Kidney glomerular epithelial cell (primary cell): ENCODE data around the gene ATP13A5.
A peak's percentile ranks its signal among the peaks of the same experiment; 100 is the strongest.

Source experiments
- DNase-seq: peaks from one replicate; lab custom pipeline; 2025; lab: John Stamatoyannopoulos, UW

ATP13A5 gene

DNA sequence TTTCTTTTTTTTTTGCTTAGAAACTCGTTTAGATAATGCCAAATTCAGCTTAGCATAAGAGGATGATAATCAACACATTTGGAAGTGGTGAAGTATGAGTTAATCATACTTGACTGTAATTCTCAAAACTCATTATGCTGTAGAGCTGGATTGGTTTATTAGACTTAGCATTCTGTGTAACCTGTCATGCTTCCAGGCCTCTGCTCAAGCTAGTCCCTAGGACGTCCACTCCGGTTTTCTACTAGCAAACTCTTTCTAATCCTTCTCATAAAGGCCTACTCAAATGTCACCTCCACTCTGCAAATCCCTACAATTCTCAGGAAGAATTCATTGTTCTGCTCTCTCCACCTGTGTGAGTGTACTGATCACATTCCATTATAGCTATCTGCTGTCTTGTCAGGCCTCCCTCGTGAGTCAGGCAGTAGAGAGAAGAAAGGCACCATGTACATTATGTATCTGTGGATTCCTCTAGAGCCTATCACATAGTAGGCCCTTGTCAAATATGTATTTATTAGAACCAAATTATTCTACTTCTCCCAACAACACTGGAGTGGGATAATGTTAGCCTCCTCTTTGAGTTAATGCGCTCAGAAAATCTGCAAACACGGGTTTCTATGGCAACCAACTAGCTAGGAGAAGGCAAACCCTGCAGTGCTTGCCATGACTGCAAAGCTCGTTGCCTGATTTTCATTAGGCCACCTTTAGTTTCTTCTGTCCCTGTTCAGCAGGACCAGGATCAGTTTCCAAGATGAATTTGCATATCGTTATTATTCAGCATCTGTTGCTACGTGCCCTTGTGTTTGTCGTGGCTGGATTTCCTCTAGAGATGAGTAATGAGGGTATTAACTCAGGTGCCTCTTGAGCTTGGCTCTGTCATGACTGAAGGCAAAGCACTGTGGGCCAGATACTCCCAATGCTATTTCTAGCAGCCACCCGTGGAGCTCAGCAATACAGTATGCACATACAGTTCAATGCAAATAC, 30.7 kb downstream of the ATP13A5 start:
- DNase-seq, result no peak

DNA sequence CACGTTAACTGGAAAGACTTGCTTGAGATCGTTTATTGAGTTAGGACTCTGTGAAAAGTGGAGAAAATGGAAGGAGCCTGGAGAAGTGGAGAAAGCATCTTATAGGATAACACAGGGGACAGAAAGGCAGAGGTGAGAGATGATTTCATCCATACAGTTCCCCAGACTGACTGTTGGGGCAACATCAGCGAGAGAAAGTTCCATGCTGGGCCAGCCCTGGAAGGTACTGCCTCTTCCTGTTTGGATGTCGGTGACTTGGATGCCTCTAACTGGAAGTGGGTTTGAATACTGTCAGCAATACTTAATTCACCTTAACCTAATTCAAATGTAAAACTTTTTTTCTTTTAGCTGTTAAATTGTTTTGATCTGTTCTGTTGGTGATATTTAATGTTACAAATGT, 32.3 kb downstream of the ATP13A5 start:
- DNase-seq, result no peak

DNA sequence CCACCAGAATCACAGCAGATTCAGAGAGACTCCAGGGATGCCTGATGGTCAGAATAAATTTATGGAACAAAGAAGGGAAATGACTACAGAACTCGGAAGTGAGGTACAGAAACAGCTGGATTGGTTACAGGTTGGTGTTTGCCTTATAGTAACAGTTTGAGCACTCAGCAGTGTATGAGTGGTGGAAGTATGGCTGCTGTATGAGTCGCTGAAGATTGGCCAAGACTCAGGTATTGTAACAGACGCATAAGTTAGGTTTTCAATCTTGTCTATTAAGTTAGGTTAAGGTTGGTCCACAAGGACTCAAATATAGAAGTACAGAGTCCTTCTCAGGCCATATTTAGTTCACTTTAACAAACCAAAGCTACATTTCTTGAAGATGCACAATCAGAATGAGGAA, 33.1 kb downstream of the ATP13A5 start:
- no peak for DNase-seq

DNA sequence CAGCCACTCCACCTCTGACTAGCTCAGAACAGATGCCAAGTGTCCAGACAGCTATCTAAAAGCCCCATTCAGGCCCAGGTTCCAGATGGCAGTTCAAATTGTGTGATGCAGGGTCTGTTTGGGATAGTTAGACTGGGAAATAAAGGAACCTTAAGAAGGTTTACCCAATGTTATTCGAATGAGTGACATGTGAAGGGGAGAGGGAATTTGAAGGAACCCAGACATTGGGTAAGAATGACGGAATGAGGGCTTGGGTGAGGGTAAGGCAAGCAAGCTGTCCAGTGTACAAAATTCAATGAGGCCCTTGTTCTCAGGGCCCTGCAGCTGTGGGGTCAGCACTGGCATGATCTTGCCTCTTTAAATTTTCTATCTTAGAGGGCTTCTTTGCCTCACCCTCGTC, 34.1 kb downstream of the ATP13A5 start:
- no peak for DNase-seq

DNA sequence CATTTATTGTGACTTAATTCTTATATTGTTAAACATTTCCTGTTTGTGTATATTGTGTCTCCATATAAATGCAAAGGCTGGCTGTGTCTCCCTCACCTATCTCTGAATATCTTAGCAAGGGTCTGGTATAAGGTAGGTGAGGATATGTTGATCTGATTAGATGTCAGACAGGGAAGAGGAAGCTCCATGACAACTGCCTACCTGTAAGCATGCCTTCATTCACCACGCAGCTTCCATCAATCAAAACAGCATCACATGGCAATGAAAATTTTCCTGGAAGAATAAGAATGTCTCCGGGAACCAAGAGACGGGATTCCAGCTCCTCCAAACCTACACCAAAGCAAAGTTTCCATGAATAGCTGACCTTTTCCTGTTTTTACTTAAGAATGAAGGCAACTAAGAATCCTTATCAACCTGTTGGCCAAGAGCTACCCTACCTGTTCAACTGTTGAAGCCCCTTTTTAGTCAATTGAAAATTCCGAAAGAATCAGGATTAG, 34.8 kb downstream of the ATP13A5 start:
- no peak for DNase-seq

DNA sequence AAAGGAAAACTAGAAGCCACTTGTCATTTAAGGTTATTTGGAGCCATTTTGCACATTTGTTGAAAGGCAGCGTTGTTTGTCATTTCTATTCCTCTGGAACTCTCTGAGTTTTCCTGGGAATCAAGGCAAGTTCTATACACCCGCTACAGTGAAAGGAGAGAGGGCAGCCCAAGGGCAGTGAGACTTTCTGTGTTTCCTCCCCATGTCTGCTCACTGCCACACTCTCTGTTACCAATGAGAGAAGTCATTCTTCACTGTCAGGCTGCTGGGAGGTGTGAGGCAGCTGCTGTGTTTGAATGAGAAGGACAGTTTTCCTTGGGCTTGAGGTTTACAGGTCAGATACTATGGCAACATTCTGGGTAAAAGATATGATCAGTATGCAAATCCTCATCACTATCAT, 36.0 kb downstream of the ATP13A5 start:
- DNase-seq, result no peak

DNA sequence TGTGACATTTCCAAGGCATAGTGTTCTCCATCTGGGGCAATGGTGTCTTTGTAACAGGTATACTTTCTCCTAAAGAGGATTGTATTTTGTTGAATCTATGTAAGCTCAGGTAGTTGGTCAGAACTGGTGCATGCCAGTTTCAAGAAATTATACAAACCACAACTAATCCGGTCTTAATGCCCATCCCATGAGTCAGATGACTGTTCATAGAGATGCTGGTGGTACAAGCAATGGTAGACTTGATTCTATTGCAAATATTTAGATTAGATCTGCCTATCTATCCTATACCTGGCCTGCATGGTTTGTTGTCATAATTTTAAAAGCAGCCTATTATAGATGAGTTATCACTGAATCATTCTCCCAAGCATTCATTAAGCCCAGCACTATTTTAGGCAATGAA, 43.5 kb downstream of the ATP13A5 start:
- DNase-seq, result no peak

DNA sequence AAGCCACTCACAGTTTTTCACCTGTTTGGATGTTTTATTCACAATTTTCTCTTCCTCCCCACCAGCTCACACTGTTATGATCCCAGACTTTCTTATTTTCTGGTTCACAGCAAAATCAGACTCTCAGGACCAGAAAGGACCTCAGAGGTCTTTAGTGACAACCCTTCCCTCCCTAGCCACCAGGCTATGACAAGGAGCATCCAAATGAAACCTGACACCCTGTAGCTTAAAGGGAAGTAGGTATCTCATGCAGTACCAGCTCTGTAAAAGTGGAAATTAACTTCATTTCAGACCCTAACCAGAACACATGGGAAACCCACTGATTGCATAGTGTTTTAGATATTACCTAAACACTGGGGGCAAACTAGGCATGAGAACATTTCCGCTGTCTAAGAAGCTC, 45.3 kb downstream of the ATP13A5 start:
- DNase-seq, result no peak

DNA sequence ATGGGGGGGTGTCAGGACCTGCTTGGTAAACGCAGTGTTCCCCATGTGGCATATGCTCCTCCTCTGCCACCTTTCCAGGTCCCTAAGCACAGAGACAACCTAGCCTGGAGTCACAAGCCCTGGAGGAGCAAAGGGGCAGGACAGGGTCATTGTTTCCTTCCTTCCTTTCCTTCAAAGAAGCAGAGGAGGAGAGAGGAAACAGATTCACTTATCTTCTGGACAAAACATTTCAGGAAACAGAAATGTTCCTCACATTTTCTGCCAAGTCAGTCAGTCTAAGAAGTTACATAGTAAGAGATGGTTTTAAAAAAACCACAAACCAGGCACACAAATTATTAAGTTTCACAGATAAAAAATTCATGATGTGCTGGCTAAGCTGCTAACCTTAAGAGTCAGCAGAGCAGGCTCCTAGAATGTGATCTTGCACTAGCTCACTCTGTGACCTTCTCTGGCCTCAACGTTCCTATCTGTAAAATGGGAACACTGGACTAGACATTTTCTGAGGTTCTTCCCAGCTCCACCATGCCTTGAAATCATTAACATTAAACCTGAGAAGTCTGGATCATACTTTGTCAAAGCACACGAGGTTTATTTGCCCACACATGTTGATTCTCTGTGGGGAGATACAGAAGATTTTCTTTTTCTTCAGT, 47.9 kb downstream of the ATP13A5 start:
- DNase-seq, result no peak

DNA sequence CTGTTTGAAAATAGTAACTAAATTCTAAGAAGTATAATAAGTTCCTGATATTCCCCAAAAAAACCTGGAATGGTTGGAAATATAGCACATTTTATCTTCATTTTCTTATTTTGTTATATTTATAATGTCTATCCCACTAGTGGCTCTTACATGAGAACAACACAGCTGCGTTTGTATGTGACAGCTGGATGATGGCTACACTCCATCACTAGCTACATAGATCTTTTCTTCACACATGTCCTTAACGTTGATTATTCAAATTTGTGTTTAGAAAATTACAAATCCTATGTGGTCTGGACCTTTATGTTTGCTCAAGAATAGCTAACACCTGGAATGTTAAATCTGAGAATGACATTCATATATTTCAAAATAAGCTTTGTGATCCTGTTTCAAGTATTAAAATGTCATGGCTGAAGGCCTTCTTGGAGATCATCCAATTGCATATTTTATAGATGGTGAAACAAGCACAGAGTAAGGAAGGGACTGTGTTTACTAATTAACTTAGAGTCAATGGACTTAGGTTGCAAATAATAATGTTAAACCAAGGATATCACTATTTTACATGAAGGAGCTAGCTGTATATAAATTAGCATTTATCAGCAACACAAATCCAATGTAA, 60.8 kb downstream of the ATP13A5 start:
- DNase-seq, result peak; percentile 10

DNA sequence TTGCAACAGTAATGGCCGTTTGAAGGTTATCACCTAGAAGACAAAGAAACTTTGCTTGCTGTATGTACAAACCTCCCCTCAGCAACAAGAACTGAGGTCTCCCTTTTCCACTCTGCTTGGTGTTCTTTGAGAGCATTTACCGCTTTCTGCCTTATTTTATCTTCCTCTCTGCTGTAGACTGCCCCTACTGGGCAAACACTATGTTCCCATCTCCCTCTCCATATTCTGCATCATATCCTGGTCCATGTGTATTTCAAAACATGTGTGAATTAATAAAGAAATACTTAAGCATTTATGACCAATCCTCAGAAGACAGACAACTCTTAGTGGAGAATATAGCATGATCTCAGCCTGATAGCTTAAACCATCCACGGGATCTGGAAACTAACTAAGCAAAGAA, 64.4 kb downstream of the ATP13A5 start:
- no peak for DNase-seq

DNA sequence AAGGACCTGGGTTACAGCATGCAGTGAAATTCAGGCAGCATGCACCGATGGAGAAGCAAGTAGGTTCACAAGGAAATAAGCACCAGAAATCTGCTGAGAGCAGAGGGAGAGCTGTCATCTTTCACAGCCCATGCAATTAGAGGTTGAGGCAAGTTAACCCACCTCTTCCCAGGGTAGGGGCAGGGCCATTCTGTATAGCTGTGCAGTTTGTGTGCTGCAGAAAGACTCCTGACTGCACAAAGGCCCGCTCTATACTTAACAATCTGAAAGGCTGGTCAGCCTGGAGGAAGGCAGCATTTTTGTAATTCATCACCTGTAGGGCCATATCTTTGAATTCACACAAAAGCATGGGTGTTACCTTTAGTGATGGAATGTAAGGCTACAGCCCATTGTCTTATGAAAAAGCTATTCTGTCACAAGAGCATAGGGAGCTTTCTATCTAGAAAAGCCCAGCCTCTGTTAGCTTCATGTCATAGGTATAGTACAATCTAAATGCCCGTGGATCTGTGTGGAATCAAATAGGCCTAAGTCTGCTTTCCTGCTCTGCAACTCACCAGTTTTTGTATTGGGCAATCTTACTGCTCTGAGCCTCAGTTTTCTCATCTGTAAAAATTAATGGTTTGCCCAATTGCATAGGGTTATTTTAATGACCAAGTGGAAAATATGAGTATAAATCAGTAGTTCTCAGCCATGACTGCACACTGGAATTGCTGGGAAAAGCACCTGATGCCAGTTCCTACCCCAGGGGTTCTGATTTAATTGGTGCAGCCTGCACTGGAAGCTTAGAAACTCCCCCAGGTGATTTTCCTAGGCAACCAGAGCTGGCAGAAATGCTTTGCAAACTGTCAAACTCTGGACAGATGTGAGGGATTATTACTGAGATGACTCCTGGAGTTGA, 65.2 kb downstream of the ATP13A5 start:
- no peak for DNase-seq

DNA sequence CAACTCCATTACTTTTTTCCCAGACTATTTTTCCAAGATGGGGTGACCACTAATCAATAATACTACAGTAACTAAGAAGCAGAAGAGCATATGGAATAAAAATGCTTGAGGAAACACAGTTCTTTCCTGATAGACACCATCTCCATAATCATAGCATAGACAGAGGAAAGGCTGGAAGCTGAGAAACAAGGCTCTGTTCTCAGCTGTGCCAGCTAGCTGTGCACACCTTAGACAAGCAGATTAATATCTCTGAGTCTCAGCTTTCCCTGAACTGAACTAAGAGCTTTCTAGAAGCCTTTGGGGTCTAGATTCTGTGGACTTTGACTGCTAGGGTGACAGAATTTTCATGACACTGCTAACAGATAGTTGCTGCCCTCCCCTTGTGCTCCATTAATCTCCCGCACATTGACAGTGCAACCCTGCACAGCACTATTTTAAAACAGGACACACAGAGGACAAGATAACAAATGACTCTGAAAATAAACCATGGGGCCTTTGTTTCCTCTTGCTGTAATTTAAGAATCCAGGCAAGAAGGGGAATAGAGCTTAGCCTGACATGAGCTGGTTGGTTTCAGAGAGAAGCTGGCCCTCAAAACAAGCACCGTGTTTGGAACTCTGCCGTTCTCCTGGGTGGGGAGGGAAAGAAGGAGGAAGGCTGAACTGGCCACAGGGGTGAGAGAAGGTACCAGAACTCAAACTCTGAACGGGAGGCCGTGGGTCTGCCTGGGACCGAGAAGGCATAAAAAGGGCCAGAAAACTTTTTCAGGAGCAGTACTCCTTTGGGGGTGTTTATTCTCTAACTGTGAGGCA, 67.4 kb downstream of the ATP13A5 start:
- no peak for DNase-seq

DNA sequence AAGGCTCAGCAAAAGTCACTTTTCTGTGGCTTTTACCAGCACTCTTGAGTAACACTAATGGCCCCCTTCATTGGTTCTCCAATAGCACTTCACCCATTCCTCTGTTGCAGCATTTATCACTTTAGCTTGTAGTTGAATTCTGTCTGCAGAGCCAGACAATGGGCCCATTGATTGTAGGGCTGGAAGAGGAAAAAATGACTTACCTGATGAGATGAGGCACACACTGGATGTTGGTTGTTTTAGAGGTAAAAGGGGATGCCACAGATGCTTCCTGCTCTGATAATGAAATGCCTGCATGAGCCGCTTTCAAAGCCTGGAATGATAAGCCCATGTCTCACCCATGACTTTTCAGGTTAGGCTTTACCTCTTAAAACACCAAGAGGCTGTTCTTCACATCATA, 73.2 kb downstream of the ATP13A5 start:
- no peak for DNase-seq

DNA sequence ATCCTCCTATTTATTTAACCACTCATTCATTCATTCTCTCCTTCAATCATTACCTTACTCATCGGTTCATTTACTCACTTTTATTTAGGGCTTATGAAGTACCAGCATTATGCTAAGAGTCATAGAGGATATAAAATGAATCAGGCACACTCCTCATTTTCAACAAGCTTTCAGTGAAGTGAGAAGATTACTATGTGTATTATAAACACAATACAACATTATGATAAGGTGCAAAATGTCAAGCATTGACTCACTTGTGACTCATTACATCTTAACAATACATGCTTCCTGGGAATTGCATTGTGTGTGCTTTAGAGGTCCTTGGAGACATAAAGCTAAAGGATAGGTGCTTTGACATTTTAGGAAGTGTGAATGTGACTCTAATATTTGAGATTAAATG, 77.1 kb downstream of the ATP13A5 start:
- DNase-seq, result no peak

DNA sequence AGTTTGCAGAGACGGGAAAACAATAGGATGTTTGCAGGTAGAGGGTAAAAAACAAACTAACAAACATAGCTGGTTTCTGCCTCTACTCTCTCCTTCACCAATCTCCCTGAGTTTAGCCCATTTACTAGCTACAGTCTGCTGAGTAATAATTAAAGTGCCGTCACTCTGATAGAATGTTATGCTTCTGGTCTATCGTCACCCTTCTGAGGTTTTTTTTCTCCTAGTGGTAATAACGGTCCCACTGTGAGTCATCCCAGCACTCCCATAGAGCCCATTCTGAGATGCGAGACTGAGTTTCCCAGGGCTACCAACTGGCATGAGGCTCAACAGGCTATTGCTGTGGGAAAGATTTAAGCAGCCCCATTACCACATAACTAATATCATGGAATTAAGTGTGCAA, 81.1 kb downstream of the ATP13A5 start:
- no peak for DNase-seq

DNA sequence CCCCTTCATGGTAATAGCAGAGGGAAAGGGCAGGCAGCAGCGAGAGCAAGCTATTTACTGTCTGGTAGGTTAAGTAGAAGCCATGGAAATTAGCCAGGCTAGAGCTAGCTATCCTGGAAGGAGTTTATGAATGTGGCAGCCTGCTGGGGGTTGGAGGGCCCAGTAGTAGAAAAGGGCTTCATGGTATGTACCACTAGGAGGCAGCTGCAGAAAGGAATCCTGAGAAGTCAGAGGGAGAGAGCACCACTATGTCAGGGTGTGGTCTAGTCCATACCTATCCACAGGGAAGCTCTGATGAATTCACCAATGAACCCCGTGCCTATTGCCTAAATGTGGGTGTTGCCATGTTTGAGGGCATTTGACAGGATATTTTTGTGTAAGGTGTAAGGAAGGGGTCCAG, 82.6 kb downstream of the ATP13A5 start:
- no peak for DNase-seq

DNA sequence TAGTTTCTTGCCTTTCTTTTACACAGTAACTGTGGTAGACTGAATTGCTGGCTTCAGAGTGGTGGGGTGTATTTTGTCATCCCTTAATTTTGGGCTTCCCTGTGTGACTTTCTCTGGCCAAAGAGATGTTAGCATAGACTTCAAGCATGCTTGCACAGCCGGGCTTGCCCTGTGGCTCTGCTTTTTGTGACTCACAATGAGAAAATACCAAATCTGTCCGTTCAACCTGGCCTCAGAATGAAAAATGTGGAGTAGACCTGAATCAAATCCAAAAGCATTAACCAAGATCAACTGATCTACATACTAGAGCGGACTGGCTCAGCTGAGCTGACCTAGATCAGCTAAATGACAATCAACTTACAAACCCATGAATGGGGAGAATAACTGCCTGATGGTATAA, 86.2 kb downstream of the ATP13A5 start:
- no peak for DNase-seq

DNA sequence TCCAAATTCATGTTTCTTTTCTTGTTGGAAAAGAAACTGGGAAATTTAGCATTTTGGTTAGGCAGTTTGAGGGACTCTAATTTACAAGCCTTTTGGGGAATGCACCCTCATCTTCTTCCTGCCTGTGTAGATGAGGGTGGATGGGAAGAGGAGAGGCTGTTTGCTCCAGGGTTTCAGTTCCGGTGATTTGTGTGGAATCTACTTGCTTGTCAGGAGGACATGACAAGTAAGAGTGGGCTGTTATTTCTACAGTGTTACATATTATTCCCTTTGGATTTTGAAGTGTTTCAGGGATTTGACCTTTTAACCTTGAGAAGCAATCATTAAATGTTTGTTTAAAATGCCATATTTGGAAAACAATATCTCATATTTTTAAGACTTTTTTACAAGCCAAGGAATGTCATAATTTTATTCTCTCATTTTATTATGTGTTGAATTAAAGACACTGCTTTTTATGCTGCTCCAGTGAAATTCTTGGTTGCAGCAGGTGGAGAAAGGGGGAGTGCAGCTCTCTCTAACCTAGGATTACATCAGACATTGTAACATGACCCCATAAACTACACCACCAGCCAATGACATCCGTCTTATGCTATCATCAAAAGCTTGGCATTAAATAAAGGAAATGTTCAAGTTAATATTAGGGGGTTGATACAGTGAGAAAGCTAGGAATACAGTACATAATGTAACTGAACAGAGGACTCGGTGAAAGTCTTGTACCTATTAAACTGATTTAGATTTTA, 107.3 kb downstream of the ATP13A5 start:
- DNase-seq, result no peak

DNA sequence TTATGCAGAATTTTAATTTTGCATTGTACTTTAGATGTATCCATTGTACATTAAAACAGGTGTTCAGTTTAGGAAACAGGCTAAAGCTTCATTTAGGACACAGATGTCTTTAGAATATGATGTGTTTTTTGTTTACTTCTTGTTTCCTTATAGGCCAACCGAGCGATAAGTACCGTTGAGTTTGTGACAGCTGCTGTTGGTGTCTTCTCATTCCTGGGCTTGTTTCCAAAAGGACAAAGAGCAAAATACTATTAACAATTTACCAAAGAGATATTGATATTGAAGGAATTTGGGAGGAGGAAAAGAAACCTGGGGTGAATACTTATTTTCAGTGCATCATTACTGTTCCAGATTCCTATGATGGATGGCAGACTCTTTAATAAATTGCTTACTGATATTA, 108.1 kb downstream of the ATP13A5 start:
- no peak for DNase-seq
